Measurements from ENCODE around the gene RSAD1. TPM values are rescaled to one million over a fixed set of nuclear protein-coding genes. Genes with fewer than 3 reads are reported as not detected.

The RSAD1 gene
- total RNA-seq, 1 donor from 2014 or later: 34.4 TPM

- no peaks in the 10 kb centered on the region for H3K36me3 Mint-ChIP-seq (ENCODE audit: insufficient read depth)
- no peak overlapping the region for H3K4me3 Mint-ChIP-seq (ENCODE audit: low read depth)
- no peak overlapping the region for H3K27ac Mint-ChIP-seq
- H3K4me1 Mint-ChIP-seq (ENCODE audit: low read depth): peaks cover 5% of the 10 kb centered on the region
- H3K27me3 Mint-ChIP-seq: peaks cover 8% of the 10 kb centered on the region
- H3K9me3 Mint-ChIP-seq (ENCODE audit: low read depth): no peaks in the 10 kb centered on the region
- DNase-seq (ENCODE audit: low spot score, unreplicated experiment): no peak
- TF ChIP-seq, protein P1, sequence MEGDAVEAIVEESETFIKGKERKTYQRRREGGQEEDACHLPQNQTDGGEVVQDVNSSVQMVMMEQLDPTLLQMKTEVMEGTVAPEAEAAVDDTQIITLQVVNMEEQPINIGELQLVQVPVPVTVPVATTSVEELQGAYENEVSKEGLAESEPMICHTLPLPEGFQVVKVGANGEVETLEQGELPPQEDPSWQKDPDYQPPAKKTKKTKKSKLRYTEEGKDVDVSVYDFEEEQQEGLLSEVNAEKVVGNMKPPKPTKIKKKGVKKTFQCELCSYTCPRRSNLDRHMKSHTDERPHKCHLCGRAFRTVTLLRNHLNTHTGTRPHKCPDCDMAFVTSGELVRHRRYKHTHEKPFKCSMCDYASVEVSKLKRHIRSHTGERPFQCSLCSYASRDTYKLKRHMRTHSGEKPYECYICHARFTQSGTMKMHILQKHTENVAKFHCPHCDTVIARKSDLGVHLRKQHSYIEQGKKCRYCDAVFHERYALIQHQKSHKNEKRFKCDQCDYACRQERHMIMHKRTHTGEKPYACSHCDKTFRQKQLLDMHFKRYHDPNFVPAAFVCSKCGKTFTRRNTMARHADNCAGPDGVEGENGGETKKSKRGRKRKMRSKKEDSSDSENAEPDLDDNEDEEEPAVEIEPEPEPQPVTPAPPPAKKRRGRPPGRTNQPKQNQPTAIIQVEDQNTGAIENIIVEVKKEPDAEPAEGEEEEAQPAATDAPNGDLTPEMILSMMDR (IDR thresholded peaks at IDR 0.05; ENCODE audit: unreplicated experiment): no peak
These were observed 40.6 kb downstream of the RSAD1 start for GRCh38 chr17:50519141-50519834.

DNA sequence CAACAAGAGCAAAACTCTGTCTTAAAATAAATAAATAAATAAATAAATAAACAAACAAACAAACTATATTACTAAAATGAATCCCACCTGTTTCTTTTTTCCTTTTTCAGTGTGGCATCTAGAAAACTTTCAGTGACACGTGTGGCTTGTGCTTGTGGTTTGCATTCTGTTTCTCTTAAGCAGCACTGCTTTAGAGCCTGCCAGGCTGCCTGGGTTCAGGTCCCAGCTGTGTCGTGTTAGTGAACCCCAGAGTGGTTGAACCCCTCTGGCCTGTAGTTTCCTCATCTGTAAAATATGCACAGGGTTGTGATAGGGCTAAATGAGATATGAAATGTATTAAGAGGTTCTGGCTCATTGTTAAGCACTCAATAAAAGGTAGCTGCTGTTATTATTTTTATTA is 41.8 kb downstream of the RSAD1 start:
- DNase-seq (ENCODE audit: low spot score, unreplicated experiment): no peak
- peaks cover 3% of the 10 kb centered on the region for H3K27me3 Mint-ChIP-seq
- no peak overlapping the region for H3K27ac Mint-ChIP-seq
- no peak overlapping the region for H3K4me3 Mint-ChIP-seq (ENCODE audit: low read depth)
- no peaks in the 10 kb centered on the region for H3K9me3 Mint-ChIP-seq (ENCODE audit: low read depth)
- peaks cover 5% of the 10 kb centered on the region for H3K4me1 Mint-ChIP-seq (ENCODE audit: low read depth)
- TF ChIP-seq, protein P1 (IDR thresholded peaks at IDR 0.05; ENCODE audit: unreplicated experiment): no peak
- no peaks in the 10 kb centered on the region for H3K36me3 Mint-ChIP-seq (ENCODE audit: insufficient read depth)

DNA sequence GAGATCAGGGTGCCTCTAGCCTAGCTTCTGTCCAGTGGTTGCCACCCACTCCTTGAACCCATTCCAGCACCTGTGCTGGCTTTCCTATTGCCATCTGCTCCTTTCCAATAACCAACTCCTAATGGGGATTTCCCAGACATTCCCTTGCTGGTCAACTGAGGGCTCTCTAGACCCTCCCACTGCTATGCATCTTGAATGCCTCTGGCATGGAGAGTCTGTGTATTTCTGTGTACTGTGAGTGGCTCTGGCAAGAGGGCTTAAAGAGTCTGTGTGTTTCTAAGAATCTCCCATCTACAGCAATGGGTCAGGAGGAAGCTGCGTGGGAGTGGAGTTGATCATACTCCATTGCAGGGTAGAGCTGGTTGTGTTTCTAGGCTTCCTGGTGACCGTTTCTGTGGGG is 42.9 kb downstream of the RSAD1 start:
- no peak overlapping the region for H3K4me3 Mint-ChIP-seq (ENCODE audit: low read depth)
- H3K27me3 Mint-ChIP-seq: peaks cover 3% of the 10 kb centered on the region
- H3K4me1 Mint-ChIP-seq (ENCODE audit: low read depth): peaks cover 5% of the 10 kb centered on the region
- no peaks in the 10 kb centered on the region for H3K36me3 Mint-ChIP-seq (ENCODE audit: insufficient read depth)
- no peak for DNase-seq (ENCODE audit: low spot score, unreplicated experiment)
- TF ChIP-seq, protein P1 (IDR thresholded peaks at IDR 0.05; ENCODE audit: unreplicated experiment): no peak
- no peaks in the 10 kb centered on the region for H3K9me3 Mint-ChIP-seq (ENCODE audit: low read depth)
- H3K27ac Mint-ChIP-seq: no peak overlapping the region

GRCh38 chr17:50522766-50523165 is 44.1 kb downstream of the RSAD1 start:
- Mint-ChIP-seq H3K27ac (no peak overlapping the region), H3K36me3 (ENCODE audit: insufficient read depth) (no peaks in the 10 kb centered on the region), H3K9me3 (ENCODE audit: low read depth) (no peaks in the 10 kb centered on the region), H3K4me3 (ENCODE audit: low read depth) (no peak overlapping the region), H3K4me1 (ENCODE audit: low read depth) (peaks cover 5% of the 10 kb centered on the region), H3K27me3 (no peaks in the 10 kb centered on the region)
- no peak for DNase-seq (ENCODE audit: low spot score, unreplicated experiment)
- TF ChIP-seq, protein P1 (IDR thresholded peaks at IDR 0.05; ENCODE audit: unreplicated experiment): no peak

DNA sequence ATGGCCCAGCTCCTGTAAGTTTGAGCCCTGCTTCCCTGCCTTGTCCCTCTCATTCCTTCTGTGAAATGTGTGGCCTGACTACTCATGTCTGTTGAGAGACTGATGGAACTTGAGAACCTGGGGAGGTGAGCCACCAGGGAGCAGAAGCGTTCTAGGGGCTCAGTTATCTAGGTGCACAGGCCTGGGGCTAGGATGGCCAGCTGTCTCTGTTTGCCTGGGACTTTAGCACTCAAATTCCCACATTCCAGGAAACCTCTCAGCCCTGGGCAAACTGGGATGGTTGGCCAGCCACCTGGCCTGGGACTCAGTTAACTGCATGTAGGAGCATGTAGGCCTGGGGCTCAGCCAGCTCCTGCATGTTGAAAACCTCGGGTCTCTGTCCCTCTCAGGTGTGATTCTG is 44.5 kb downstream of the RSAD1 start:
- H3K27me3 Mint-ChIP-seq: peaks cover 2% of the 10 kb centered on the region
- H3K9me3 Mint-ChIP-seq (ENCODE audit: low read depth): no peaks in the 10 kb centered on the region
- no peak overlapping the region for H3K4me3 Mint-ChIP-seq (ENCODE audit: low read depth)
- TF ChIP-seq, protein P1 (IDR thresholded peaks at IDR 0.05; ENCODE audit: unreplicated experiment): no peak
- peaks cover 5% of the 10 kb centered on the region for H3K4me1 Mint-ChIP-seq (ENCODE audit: low read depth)
- DNase-seq (ENCODE audit: low spot score, unreplicated experiment): no peak
- no peak overlapping the region for H3K27ac Mint-ChIP-seq
- no peaks in the 10 kb centered on the region for H3K36me3 Mint-ChIP-seq (ENCODE audit: insufficient read depth)

Data from progenitor cell of endocrine pancreas (in vitro differentiated cells).